Measurements from ENCODE around the gene ARHGEF12.

ARHGEF12 gene

DNA sequence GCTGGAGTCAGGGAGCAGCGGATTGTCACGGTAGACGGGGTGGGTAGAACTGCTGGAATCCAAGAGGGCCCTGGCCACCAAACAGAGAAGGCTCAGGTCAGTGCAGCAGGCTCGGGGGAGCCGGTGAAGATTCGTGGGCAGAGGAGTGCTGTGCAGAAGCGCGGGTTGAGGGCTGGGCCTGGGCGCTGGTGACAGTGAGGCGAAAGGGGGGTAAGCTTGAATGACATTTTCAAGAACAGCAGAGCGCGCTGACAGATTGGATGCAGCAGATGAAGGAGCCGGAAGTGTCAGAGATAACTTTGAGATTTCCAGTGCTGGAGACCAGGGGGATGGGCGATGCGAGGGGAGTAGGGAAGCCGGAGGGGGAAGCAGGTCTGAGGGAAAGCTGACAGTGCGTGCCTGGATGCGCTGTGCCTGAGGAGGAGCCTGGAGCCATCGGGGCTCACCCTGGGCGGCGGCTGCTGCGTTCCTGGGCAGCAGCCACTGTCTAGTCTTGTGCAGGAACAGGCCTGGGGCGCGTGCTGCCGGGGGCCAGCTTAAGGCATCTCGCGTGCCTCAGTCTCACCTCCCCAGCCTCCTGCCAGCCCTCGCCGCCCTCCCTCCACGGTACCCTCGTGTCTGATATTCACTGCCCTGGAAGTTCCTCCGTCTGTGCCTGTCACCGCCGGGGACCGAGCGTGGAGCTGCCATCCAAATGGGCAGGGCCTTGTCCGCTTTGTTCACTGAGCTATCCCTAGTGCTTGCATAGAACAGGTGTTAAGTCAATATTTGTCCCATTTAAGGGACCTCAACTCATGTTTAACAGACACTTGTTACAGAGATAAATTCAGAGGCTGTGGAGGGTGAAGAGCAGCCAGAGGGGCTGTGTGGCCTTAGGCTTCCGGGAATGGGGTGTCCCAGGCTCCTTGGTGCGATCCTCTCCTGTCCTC is 180.5 kb downstream of the ARHGEF12 start:
- Histone ChIP-seq H3K27me3 (ENCODE audit: control insufficient read depth, insufficient read depth, low read length) (no peaks in the 10 kb centered on the region; the same call in 1 of the 2 replicates), H3K9me3 (ENCODE audit: control insufficient read depth, insufficient read depth, low read length) (no peaks in the 10 kb centered on the region), H3K4me1 (ENCODE audit: control insufficient read depth, insufficient read depth, low read length) (peaks cover 7% of the 10 kb centered on the region; the same call in 1 of the 2 replicates), H3K27ac (ENCODE audit: low read length) (no peak overlapping the region), H3K36me3 (ENCODE audit: control insufficient read depth, insufficient read depth, low read length) (no peaks in the 10 kb centered on the region), H3K4me3 (ENCODE audit: low read length) (no peak overlapping the region)
- DNase-seq (ENCODE audit: low read depth, low spot score): no peak
- WGBS (ENCODE audit: insufficient coverage, insufficient read length): no CpG with 5 or more reads among the region's 39 CpGs

DNA sequence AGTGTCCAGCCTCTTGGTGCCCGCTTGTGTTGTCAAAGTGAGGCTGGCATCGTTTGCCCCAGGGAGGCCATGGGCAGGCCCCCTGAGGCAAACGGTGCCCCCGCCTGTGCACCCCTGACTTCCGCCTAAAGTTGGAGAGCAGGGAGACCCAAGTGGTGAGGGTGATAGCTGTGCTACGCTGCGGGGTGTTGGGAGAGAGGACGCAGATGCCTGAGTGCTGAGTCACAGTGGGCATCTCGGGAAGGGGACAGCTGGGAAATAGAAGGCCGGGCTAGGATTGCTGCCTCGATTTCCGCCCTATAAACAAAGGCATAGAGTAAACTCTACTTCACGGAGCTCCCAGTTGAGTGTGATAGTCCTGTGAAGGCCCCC is 181.2 kb downstream of the ARHGEF12 start:
- Histone ChIP-seq H3K36me3 (ENCODE audit: control insufficient read depth, insufficient read depth, low read length) (no peaks in the 10 kb centered on the region), H3K4me1 (ENCODE audit: control insufficient read depth, insufficient read depth, low read length) (peaks cover 7% of the 10 kb centered on the region; the same call in 1 of the 2 replicates), H3K27me3 (ENCODE audit: control insufficient read depth, insufficient read depth, low read length) (no peaks in the 10 kb centered on the region), H3K4me3 (ENCODE audit: low read length) (no peak overlapping the region), H3K9me3 (ENCODE audit: control insufficient read depth, insufficient read depth, low read length) (no peaks in the 10 kb centered on the region), H3K27ac (ENCODE audit: low read length) (no peak overlapping the region)
- no CpG with 5 or more reads among the region's 13 CpGs for WGBS (ENCODE audit: insufficient coverage, insufficient read length)
- no peak for DNase-seq (ENCODE audit: low read depth, low spot score)

DNA sequence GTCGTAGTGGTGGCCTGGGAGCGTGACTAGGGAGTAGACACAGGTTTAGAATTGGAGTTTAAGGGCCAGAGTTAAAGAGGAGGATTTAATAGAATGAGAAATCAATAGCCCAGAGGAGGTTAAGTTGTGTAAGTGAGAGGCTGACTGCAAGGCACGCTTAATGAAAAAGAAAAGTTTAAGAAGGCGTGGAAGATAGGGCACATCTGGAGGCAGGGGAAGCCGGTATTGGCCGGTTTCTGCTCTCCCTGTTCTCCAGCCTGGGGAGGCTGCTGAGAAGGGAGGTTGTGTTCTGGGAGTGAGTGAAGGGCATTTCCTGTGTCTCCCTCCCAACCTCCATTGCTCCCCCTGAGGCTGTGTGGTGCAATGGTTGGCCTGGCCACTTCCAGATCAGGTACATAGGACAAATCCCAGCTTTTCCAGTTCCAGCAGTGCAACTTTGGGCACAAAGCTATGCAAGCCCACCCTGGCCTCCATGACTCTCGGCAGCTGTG is 181.6 kb downstream of the ARHGEF12 start:
- peaks cover 7% of the 10 kb centered on the region; the same call in 1 of the 2 replicates for H3K4me1 ChIP-seq (ENCODE audit: control insufficient read depth, insufficient read depth, low read length)
- no peaks in the 10 kb centered on the region for H3K27me3 ChIP-seq (ENCODE audit: control insufficient read depth, insufficient read depth, low read length)
- WGBS (ENCODE audit: insufficient coverage, insufficient read length): no CpG with 5 or more reads among the region's 7 CpGs
- H3K36me3 ChIP-seq (ENCODE audit: control insufficient read depth, insufficient read depth, low read length): no peaks in the 10 kb centered on the region
- no peaks in the 10 kb centered on the region for H3K9me3 ChIP-seq (ENCODE audit: control insufficient read depth, insufficient read depth, low read length)
- H3K27ac ChIP-seq (ENCODE audit: low read length): no peak overlapping the region
- no peak overlapping the region for H3K4me3 ChIP-seq (ENCODE audit: low read length)
- no peak for DNase-seq (ENCODE audit: low read depth, low spot score)

DNA sequence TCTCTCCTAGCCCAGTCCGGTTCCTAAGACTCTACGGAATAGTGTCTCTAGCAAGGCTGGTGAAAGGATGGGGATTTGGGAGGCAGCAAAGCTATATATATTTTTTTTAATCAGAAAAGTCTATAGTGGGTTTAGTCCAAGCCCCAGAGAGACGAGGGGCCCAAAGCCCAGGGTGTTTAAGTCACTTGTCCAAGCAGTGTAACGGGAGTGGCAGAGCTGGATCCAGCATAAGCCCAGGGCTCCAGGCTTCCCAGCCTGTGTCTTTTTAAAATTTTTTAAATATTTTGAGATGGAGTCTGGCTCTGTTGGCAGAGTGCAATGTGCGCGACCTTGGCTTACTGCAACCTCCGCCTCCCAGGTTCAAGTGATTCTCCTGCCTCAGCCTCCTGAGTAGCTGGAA is 182.1 kb downstream of the ARHGEF12 start:
- peaks cover 9% of the 10 kb centered on the region for H3K4me1 ChIP-seq (ENCODE audit: control insufficient read depth, insufficient read depth, low read length)
- H3K4me3 ChIP-seq (ENCODE audit: low read length): no peak overlapping the region
- no peak for DNase-seq (ENCODE audit: low read depth, low spot score)
- no peaks in the 10 kb centered on the region for H3K9me3 ChIP-seq (ENCODE audit: control insufficient read depth, insufficient read depth, low read length)
- H3K27ac ChIP-seq (ENCODE audit: low read length): no peak overlapping the region
- H3K27me3 ChIP-seq (ENCODE audit: control insufficient read depth, insufficient read depth, low read length): no peaks in the 10 kb centered on the region
- H3K36me3 ChIP-seq (ENCODE audit: control insufficient read depth, insufficient read depth, low read length): no peaks in the 10 kb centered on the region
- WGBS (ENCODE audit: insufficient coverage, insufficient read length): no CpG with 5 or more reads among the region's 7 CpGs

DNA sequence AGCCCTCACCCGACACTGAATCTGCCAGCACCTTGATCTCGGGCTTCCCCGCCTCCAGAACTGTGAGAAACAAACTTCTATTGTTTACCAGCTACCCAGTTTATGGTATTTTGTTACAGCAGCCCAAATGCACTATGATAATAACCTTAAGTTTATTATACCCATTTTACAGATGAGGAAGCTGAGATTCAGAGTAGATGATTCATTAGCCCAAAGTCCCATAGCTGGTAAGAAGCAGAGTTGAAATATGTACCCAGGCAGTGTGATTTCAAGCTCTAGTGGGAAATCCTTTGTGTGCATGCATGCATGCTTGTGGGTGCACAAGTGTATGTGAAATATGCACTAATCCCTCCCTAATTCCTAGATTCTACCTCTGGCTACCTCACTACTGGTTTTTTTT is 183.3 kb downstream of the ARHGEF12 start:
- no CpG with 5 or more reads among the region's 3 CpGs for WGBS (ENCODE audit: insufficient coverage, insufficient read length)
- H3K9me3 ChIP-seq (ENCODE audit: control insufficient read depth, insufficient read depth, low read length): no peaks in the 10 kb centered on the region
- DNase-seq (ENCODE audit: low read depth, low spot score): no peak
- peaks cover 11% of the 10 kb centered on the region for H3K4me1 ChIP-seq (ENCODE audit: control insufficient read depth, insufficient read depth, low read length)
- no peaks in the 10 kb centered on the region for H3K36me3 ChIP-seq (ENCODE audit: control insufficient read depth, insufficient read depth, low read length)
- no peaks in the 10 kb centered on the region for H3K27me3 ChIP-seq (ENCODE audit: control insufficient read depth, insufficient read depth, low read length)
- H3K4me3 ChIP-seq (ENCODE audit: low read length): no peak overlapping the region
- no peak overlapping the region for H3K27ac ChIP-seq (ENCODE audit: low read length)

DNA sequence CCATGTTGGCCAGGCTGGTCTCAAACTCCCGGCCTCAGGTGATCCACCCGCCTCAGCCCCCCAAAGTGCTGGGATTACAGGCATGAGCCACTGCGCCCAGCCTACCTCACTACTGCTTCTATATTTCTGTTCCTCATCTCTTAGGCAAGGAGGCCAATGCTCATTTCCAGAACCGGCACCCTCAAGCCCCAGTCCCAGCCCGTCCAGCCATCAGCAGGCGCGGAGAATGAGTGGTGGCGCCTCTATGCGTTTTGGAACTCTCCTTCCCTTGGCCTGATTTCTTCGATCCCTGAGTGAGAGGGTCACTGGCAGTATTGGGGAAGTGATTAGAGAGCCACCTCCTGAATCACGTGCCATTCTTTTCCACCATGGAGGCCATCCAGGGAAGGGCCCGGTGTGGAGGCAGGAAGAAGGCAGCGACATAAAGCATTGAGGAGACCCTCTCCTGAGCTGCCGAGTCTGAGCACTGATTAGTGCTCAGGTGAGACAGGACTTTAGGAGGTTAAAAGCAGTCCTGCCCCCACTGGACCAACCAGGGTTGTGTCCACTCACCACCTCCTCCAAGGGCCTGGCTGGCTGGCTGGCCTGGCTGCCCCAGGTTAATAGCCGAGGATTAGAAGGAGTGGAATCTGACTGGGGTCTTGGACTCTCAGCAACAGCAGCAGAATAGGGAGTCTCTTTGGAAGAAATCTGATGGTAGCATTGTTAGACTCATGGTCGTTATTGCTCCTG is 184.0 kb downstream of the ARHGEF12 start:
- Histone ChIP-seq H3K27ac (ENCODE audit: low read length) (no peak overlapping the region), H3K4me3 (ENCODE audit: low read length) (no peak overlapping the region), H3K9me3 (ENCODE audit: control insufficient read depth, insufficient read depth, low read length) (no peaks in the 10 kb centered on the region), H3K36me3 (ENCODE audit: control insufficient read depth, insufficient read depth, low read length) (no peaks in the 10 kb centered on the region), H3K4me1 (ENCODE audit: control insufficient read depth, insufficient read depth, low read length) (peaks cover 11% of the 10 kb centered on the region), H3K27me3 (ENCODE audit: control insufficient read depth, insufficient read depth, low read length) (no peaks in the 10 kb centered on the region)
- WGBS (ENCODE audit: insufficient coverage, insufficient read length): no CpG with 5 or more reads among the region's 16 CpGs
- no peak for DNase-seq (ENCODE audit: low read depth, low spot score)

DNA sequence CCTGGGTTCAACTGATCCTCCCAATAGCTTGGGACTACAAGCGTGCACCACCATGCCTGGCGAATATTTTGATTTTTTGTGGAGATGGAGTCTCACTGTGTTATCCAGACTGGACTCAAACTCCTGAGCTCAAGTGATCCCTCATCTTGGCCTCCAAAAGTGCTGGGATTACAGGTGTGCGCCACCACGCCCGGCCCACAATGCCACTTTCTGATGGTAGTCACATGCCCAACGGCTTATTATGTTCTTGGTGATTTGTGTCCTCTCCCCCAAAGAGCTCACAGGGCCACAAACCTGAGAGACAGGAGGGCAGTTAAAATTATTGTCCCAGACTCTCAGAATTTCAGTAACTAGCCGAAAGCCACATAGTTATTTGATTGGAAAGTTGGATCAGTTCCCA is 185.0 kb downstream of the ARHGEF12 start:
- Histone ChIP-seq H3K27me3 (ENCODE audit: control insufficient read depth, insufficient read depth, low read length) (no peaks in the 10 kb centered on the region), H3K36me3 (ENCODE audit: control insufficient read depth, insufficient read depth, low read length) (no peaks in the 10 kb centered on the region), H3K4me1 (ENCODE audit: control insufficient read depth, insufficient read depth, low read length) (peaks cover 10% of the 10 kb centered on the region), H3K4me3 (ENCODE audit: low read length) (no peak overlapping the region), H3K27ac (ENCODE audit: low read length) (no peak overlapping the region), H3K9me3 (ENCODE audit: control insufficient read depth, insufficient read depth, low read length) (no peaks in the 10 kb centered on the region)
- no peak for DNase-seq (ENCODE audit: low read depth, low spot score)
- WGBS (ENCODE audit: insufficient coverage, insufficient read length): no CpG with 5 or more reads among the region's 7 CpGs

DNA sequence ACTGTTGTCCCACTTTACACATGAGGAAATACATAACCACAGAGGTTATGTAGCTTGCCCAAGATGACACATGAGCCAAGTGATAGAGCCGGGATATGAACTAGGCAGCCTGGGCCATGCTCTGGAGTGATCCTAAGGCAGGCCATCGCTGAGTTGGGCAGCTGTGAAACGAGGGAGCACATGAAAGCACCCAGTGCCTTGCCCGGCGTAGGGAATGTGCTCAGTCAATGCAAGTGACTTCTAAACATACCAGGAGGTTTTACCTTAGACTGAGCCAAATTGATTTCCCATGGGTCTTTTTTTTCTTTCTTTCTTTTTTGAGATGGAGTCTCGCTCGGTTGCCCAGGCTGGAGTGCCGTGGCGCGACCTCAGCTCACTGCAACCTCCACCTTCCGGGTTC is 185.8 kb downstream of the ARHGEF12 start:
- H3K27ac ChIP-seq (ENCODE audit: low read length): no peak overlapping the region
- H3K4me1 ChIP-seq (ENCODE audit: control insufficient read depth, insufficient read depth, low read length): peaks cover 8% of the 10 kb centered on the region
- H3K27me3 ChIP-seq (ENCODE audit: control insufficient read depth, insufficient read depth, low read length): no peaks in the 10 kb centered on the region
- no peak overlapping the region for H3K4me3 ChIP-seq (ENCODE audit: low read length)
- H3K36me3 ChIP-seq (ENCODE audit: control insufficient read depth, insufficient read depth, low read length): no peaks in the 10 kb centered on the region
- WGBS (ENCODE audit: insufficient coverage, insufficient read length): no CpG with 5 or more reads among the region's 11 CpGs
- DNase-seq (ENCODE audit: low read depth, low spot score): no peak
- no peaks in the 10 kb centered on the region for H3K9me3 ChIP-seq (ENCODE audit: control insufficient read depth, insufficient read depth, low read length)

DNA sequence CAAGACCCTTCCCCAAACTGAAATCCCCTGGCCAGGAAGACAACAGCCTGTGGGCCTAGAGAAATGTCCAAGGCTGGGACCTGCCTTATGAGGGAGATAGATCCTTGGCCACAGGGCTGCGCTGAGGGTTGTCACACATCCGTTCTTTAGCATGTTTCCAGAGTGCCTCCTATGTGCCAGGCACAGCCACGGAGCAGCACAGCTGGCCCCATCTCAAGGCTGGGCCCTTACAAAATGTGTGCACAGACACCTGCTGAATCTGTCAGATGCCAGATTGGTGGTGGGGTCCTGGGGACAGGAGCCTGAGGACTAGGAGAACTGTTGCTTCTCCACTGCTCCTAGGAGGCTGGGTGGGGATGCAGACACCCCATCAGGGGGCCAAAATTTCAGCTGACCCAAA is 186.5 kb downstream of the ARHGEF12 start:
- H3K9me3 ChIP-seq (ENCODE audit: control insufficient read depth, insufficient read depth, low read length): no peaks in the 10 kb centered on the region
- H3K4me1 ChIP-seq (ENCODE audit: control insufficient read depth, insufficient read depth, low read length): peaks cover 8% of the 10 kb centered on the region
- no peak overlapping the region for H3K27ac ChIP-seq (ENCODE audit: low read length)
- H3K4me3 ChIP-seq (ENCODE audit: low read length): no peak overlapping the region
- DNase-seq (ENCODE audit: low read depth, low spot score): no peak
- WGBS (ENCODE audit: insufficient coverage, insufficient read length): no CpG with 5 or more reads among the region's 3 CpGs
- H3K27me3 ChIP-seq (ENCODE audit: control insufficient read depth, insufficient read depth, low read length): no peaks in the 10 kb centered on the region
- no peaks in the 10 kb centered on the region for H3K36me3 ChIP-seq (ENCODE audit: control insufficient read depth, insufficient read depth, low read length)

DNA sequence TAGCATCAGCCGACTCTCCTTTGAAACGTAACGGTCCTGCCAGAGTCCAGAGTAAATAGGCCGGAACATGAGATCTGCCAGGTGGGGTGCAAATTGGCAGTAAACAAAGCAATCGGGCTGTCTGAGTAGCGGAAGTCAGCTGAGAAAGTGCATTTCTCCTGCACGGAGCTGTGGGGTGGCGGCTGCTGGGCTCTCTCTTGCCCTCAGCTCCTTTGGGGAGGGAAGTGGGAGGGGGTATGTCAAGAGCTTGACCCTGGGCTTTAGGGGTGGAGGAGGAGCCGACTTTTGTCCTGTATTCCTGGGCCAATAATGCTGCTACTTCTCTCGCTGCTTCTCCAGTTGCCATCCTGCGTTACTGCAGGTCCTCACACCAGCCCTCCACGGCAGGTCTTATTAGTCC is 187.0 kb downstream of the ARHGEF12 start:
- DNase-seq (ENCODE audit: low read depth, low spot score): no peak
- Histone ChIP-seq H3K27me3 (ENCODE audit: control insufficient read depth, insufficient read depth, low read length) (no peaks in the 10 kb centered on the region), H3K36me3 (ENCODE audit: control insufficient read depth, insufficient read depth, low read length) (no peaks in the 10 kb centered on the region), H3K9me3 (ENCODE audit: control insufficient read depth, insufficient read depth, low read length) (no peaks in the 10 kb centered on the region), H3K27ac (ENCODE audit: low read length) (no peak overlapping the region), H3K4me1 (ENCODE audit: control insufficient read depth, insufficient read depth, low read length) (peaks cover 6% of the 10 kb centered on the region), H3K4me3 (ENCODE audit: low read length) (no peak overlapping the region)
- no CpG with 5 or more reads among the region's 12 CpGs for WGBS (ENCODE audit: insufficient coverage, insufficient read length)

All from iPS DF 6.9 (cell line).